ACHN (cell line): Measurements from ENCODE around the gene NFYC.
"Not testable (repeated sequence)": the region's sequence is repeated elsewhere in the genome, so short reads cannot be mapped to it uniquely, and the experiment has no call there.

Source experiments
- DNase-seq: peaks from one replicate; pipeline ENCODE4 v3.0.0-alpha.2; 2015
- in situ Hi-C: cut with HindIII; loops from 2 replicates; pipeline ENCODE4 v1.10.0; 2017; ENCODE audit warnings: low sequenced_read_pairs, low pct_ligation_motif_present, low pct_unique_long_range_greater_than_20kb

The NFYC gene

DNA sequence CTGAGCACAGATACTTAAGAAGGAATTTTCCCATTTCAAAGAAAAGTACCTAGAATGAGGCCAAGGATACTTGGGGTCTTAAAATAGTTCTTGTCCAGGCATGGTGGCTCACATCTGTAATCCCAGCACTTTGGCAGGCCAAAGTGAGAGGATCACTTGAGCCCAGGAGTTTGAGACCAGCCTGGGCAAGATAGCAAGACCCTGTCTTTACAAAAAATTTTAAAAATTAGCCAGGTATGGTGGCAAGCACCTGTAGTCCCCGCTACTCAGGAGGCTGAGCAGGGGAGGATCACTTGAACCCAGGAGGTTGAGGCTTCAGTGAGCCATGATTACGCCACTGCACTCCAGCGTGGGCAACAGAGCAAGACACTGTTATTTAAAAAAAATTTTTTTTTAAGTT, 29.0 kb downstream of the NFYC start:
- no peak for DNase-seq
- in situ Hi-C loops, result no loop called here

DNA sequence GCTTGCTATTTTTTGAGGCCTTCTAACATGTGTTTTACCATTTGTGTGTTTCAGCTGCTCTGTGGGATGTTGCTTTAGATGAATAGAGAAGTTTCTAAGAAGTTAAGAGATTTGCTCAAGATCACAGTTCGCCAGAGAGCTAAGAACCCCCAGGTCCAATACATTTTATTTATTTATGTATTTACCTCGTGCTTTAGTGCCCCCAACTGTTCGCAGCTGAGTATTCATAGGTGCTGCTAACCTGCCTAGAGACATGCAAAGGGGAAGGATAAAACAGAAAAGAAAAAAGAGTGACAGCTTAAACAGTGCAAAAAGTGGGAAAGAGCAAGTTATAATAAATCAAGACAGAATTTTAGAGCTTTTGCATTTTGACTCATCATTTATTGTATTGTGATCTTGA, 31.1 kb downstream of the NFYC start:
- no peak for DNase-seq
- in situ Hi-C loops, result no loop called here

DNA sequence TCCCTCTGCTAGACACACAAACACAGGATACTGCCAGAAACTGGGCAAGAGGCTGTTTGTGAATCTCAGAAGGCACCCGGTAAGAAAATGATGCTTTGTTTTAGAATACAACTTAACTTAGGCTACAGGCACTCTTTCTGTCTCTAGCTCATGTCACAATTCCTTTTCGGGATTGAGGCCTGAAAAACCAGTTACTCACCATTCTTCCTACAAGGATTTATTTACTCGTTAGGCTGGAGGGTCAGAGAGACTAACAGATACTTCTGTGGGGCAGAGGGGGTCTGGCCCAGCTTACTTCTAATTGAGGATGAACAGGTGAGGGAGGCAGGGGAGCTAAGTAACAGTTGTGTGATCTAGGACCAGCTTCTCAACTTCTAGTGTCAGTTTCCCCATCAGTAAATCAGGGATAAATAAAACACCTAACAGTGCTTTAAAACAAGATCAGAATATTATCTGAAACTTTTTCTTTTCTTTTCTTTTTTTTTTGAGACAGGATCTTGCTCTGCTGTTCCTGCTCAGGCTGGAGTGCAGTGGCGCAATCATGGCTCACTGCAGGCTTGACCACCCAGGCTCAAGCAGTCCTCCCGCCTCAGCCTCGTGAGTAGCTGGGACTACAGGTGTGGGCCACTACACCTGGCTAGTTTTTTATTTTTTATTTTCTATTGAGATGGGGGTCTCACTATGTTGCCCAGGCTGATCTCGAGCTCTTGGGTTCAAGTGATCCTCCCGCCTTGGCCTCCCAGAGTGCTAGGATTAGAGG, 31.9 kb downstream of the NFYC start:
- in situ Hi-C loops, result no loop called here
- DNase-seq, result no peak

DNA sequence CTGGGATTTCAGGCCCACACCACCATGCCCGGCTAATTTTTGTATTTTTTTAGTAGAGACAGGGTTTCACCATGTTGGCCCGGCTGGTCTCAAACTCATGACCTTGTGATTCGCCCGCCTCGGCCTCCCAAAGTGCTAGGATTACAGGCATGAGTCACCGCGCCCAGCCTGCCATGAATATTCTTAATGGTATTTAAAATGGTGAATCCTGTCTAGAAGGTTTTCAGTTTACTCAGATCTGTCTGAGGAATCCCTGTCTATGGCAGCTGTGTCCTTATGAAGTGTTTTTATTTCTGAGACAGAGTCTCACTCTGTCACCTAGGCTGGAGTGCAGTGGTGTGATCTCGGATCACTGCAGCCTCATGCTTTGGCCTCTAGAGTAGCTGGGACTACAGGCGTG, 36.2 kb downstream of the NFYC start:
- DNase-seq, in situ Hi-C loops: not testable (repeated sequence)

DNA sequence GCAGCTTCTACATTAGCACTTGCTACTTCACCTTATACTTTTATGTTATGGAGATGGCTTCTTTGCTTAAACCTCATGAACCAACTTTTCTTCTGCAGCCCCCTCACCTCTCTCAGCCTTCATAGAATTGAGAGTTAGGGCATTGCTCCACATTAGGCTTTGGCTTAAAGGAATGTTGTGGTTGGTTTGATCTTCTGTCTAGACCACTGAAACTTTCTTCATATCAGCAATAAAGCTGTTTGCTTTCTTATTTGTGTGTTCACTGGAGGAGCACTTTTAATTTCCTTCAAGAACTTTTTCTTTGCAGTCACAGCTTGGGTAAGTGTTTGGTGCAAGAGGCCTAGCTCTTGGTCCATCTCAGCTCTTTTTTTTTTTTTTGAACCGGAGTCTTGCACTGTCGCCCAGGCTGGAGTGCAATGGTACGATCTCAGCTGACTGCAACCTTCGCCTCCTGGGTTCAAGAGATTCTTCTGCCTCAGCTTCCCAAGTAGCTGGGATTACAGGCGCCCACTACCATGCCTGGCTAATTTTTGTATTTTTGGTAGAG, 37.9 kb downstream of the NFYC start:
- DNase-seq, in situ Hi-C loops: not testable (repeated sequence)

DNA sequence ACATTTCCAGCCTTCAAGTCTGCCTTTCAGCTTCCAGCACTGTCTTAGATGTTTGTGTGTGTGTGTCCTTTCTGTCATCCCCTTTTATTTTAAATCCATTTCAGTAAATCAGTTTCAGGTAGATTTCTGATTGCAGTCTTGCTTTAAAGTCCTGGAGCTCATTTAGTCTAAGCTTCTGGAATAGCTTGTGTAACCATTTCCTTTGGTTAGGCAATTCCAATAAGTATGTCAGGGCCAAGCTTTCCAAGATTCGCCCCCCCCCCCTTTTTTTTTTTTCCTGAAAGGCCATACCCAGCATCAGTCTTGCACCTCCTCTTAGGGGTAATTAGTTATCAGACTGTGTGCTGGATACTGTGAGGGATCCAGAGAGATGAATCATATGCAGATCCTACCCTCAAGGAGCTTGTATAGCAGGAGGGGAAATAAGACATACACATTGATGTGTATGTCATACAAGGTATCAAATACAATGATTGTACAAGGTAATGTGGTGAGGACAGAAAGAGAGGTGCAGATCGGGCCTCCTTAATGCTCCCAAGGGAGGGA, 41.3 kb downstream of the NFYC start:
- in situ Hi-C loops, result no loop called here
- DNase-seq, result no peak

DNA sequence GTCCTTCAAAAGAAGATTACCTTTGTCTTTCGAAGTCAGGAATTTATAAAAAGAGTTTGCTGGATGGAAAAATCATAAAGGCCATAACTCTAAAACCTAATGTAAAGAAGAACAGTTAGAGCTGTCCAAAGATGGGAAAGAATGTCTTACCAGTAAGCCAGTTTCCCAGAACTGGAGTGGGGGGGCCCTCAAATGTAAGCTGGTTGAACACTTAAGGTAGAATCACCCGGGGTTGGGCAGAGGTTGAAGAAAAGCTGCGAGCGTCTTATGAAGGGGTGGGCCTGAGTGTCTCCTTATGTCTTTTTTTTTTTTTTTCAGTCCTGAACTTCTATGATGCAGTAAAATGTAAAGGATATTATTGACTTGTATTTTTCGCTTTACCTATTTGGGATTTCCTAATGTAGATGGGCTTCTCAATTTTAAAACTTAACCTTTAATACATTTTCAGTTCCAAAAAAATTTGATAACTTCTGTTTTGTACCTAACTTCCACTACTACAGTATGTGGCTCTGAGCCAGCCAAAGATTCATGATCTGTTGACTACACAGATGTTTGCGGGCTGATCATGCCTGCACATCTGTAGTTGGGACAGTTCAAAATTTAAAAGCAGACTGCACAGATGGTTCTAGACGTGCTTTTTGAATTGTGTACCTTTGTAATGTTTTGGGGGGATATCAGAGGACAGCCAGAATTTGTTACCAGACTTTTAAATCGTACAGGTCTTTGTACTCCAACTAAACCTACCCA, 43.6 kb downstream of the NFYC start:
- in situ Hi-C loops, result no loop called here
- no peak for DNase-seq

DNA sequence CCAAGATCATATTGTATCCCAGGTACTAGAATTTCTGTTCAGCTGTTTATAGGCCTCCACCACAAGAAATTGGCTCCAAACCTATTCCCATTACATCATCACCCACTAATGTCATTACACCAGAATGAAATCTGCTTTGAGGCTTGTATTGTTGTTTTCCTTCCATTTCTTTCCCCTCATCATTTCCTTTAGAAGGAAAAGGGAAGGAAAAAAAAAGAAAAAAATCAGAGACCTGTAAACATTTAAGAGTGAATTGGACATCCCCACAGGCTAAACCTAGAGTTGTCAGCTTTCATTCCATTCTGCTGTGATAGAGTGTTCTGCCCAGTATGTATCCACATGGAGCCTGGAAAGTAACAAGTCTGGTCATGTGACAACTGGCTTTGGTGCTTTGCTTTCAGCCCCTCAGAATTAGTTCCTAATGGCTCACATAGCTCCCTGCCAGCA, 44.6 kb downstream of the NFYC start:
- in situ Hi-C loops, result no loop called here
- DNase-seq, result no peak

DNA sequence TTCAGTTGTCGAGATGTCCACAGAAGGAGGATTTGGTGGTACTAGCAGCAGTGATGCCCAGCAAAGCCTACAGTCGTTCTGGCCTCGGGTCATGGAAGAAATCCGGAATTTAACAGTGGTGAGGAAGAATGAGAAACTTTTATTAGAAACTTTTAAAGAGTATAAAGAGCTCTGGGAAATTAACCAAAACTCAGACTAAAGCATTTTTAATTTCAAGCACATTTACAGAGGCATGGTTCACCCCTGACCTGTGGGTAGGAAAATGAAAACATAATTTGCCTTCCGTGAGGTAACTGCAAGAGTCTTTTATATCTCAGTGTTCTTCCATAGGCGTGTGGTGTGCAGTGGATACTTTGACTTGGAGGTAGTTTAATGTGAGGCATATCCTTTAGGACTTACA, 47.3 kb downstream of the NFYC start:
- DNase-seq, result no peak
- in situ Hi-C loops, result no loop called here

DNA sequence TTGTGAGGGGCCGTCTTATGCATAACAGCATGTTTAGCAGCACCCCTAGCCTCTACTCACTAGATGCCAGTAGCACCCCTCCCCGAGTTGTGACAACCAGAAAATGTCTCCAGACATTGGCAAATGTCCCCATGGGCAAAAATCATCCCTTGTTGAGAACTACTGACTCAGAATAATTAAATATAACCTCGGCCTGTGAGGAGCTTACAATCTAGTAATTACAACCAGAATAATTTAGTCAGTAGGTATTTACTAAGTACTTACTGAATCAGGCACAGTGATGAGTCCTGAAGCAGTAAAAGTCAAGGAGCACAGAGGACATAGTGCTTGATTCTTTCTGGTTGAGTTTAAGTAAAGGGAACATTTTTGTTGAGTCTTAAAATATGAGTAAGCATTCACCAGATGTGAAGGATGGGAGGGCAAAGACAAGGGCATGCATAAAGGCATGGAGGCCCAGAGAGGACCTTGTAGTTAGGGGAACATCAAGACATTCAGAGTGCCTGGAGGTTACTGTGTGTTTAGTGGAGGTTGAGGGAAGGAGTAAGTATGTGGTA, 48.0 kb downstream of the NFYC start:
- in situ Hi-C loops, result no loop called here
- no peak for DNase-seq

DNA sequence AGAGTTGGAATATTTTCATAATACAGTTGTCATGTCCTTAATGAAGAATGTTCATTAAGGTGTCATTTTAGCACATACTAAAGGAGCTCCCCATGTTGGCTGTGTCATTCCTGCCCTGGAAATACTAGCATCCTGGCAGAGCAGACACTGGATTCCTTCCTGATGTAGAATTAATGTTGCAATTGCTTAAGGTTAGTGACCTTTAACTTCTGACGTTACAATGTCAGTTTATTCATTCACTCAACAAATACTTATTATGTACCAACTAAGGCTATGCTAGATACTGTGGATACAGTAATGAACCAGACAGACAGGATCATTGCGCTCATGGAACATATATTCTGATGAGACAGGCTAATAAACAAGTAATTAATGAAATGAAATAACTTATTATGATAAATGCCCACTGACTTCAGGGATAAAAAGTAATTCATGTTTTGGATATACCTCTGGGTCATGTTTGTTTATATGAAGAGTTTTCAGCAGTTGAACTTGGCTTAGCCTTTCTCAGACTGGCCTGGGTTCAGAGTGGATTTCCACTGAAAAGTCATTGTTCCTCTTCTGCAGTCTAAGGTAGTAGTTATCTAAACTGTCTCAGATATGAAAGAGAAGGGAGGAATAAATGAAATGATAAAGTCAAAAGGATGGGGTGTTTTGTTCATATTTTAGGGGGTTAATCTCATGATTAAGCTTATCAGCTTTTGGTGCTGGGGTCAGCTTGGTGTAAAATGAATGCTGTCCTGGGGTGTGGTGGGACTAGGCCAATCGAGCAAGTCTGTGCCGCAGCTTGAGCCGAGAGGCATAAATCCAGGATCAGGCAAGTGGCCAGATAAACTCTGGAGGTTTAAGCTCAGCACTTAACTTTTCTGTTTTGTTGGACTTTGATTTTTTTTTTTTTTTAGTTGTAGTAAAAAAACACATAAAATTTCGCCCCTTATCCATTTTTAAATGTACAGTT, 48.8 kb downstream of the NFYC start:
- in situ Hi-C loops, result no loop called here
- DNase-seq, result no peak

DNA sequence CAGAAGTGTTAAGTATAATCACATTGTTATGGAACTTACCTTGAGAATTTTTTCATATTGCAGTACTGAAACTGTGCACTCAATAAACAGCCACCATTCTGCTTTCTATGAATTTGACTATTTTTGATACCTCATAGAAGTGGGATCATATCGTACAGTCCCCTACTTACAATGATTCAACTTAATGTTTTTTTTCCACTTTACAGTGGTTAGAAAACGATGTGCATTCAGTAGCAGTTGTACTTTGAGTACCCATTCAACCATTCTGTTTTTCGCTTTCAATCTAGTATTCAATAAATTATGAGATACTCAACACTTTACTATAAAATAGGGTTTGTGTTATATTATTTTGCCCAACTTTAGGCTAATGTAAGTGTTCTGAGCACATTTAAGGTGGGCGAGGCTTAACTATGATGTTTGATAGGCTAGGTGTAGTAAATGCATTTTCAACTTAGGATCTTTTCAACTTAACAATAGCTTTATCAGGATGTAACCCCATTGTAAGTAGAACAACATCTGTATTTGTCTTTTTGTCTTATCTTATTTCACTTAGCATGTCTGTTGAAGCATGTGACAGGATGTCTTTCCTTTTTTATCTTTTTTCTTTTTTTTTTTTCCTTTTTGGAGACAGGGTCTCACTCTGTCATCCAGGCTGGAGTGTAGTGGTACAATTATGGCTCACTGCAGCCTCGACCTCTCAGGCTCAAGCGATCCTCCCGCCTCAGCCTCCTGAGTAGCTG, 49.7 kb downstream of the NFYC start:
- no peak for DNase-seq
- in situ Hi-C loops, result no loop called here

DNA sequence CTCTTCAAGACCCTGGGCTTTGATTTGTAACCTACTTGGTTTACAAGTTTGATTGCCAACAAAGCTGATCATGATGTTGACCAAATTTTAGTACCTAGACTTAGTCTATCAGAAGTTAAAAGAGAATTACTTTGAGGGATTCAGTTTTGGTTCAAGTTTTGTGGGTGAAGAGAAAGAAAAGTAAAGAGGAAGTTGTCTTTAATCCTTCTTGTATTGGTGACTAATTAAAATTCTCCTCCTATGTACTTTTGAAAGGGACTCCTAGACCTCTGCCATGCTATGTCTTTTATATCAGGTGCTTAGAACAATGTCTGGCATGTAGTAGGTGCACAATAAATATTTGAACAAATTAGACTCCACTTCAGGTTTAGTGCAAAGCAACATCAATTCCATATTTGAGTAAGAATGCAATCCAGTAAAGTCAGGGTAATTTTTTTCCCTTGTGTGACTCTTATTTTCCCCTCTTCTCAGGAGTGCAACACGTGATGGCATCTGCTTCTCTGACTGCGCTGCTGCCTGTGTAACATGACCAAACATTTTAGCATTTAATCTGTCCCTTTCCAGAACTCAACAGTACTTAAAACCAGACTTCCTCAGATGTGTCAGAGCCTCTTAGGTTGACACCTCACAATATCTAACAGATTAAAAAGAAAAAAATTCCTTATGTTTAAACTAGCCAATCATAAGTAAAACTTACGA, 51.0 kb downstream of the NFYC start:
- in situ Hi-C loops, result no loop called here

DNA sequence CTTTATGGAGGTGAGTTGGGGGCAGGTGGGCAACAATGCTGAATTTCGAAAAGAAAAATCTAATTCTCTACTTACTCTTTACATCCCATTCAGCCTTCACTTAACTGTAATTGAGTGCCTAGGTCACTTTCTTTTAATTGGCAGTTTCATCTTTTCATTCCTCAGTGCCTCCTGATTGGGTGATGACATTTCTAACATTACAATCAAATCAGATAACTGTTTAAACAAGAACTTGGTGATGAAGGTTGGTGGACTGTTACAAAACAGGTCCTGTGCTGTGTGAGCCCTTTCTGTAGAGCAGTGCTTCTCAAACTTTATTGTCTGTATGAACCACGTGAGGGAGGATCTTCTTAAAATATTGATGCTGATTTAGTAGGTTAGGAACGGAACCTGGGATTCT, 51.9 kb downstream of the NFYC start:
- no peak for DNase-seq
- in situ Hi-C loops, result no loop called here

More for the DNA sequence above, 51.0 kb downstream of the NFYC start:
- DNase-seq, result no peak

DNA sequence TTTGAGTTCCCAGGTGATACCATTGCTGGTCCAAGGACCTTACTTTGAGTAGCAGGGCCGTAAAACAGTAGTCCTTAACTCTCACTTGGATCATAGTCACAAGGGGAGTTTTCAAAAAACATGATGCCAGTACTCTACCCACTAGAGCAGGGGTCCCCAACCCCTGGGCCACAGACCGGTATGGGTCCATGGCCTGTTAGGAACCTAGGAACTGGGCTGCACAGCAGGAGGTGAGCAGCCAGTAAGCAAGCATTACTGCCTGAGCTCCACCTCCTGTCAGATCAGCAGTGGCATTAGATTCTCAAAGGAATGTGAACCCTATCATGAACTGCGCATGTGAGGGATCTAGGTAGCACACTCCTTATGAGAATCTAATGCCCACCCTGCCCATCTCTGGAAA, 52.4 kb downstream of the NFYC start:
- in situ Hi-C loops, result no loop called here

DNA sequence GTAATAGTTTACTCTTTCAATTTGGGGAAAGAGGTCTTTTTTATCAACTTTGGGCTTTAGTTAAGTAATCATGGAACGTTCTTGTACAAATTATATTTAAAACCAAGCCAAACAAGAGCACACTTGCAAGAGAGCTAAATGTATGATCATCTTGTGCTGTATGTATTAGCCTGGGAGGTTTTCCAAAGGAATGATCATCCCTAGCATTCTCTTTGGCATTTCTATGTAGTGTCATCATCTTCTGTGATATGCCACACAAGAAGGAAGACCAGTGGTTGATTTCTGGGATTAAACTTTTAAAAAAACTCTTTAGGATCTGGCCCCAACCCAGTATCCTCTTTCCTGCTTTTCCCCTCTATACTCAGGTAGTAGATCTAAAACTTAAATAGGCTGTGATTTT, 53.7 kb downstream of the NFYC start:
- DNase-seq, result no peak
- in situ Hi-C loops, result no loop called here

More for the DNA sequence above, 52.4 kb downstream of the NFYC start:
- DNase-seq, result no peak
